Smooth muscle cell (in vitro differentiated cells): ENCODE data around the gene LYST. TPM values are rescaled to one million over a fixed set of nuclear protein-coding genes. Genes with fewer than 3 reads are reported as not detected.

Experiments used
- DNase-seq: peaks from one replicate; lab custom pipeline; 2025; ENCODE audit not compliant: unreplicated experiment; lab: John Stamatoyannopoulos, UW
- H2AFZ ChIP-seq: fragments of 200-600 bp; sonication (generic); 2 replicates; pipeline ENCODE4 v1.6.0; 2016; ENCODE audit warnings: antibody characterized with exemption, low read depth, mild to moderate bottlenecking
- H3F3A ChIP-seq: fragments of 200-600 bp; sonication (generic); 2 replicates; pipeline ENCODE4 v1.6.0; 2017; ENCODE audit warnings: antibody characterized with exemption, low read depth
- H3K27ac ChIP-seq: fragments of 200-600 bp; sonication (generic); 2 replicates; pipeline ENCODE4 v1.5.1; 2016; ENCODE audit warnings: low read depth, mild to moderate bottlenecking
- H3K27me3 ChIP-seq: fragments of 200-600 bp; sonication (generic); 2 replicates; pipeline ENCODE4 v1.6.1; 2016; ENCODE audit warnings: low read depth, mild to moderate bottlenecking
- H3K36me3 ChIP-seq: fragments of 200-600 bp; sonication (generic); 2 replicates; pipeline ENCODE4 v1.5.1; 2016; ENCODE audit warnings: low read depth
- H3K4me1 ChIP-seq: fragments of 200-600 bp; sonication (generic); 2 replicates; pipeline ENCODE4 v1.5.1; 2016; ENCODE audit warnings: low read depth
- H3K4me2 ChIP-seq: fragments of 200-600 bp; sonication (generic); 2 replicates; pipeline ENCODE4 v1.6.0; 2016; ENCODE audit warnings: mild to moderate bottlenecking
- H3K4me3 ChIP-seq: fragments of 200-600 bp; sonication (generic); 2 replicates; pipeline ENCODE4 v1.5.1; 2016; ENCODE audit warnings: mild to moderate bottlenecking
- H3K79me2 ChIP-seq: fragments of 200-600 bp; sonication (generic); 2 replicates; pipeline ENCODE4 v1.6.0; 2016; ENCODE audit warnings: low read depth, mild to moderate bottlenecking
- H3K9ac ChIP-seq: fragments of 200-600 bp; sonication (generic); 2 replicates; pipeline ENCODE4 v1.6.0; 2016; ENCODE audit warnings: low read depth
- H3K9me3 ChIP-seq: fragments of 200-600 bp; sonication (generic); replicated peaks from 2 replicates; pipeline ENCODE4 v1.5.1; 2016; ENCODE audit warnings: low read depth
- H4K20me1 ChIP-seq: fragments of 200-600 bp; sonication (generic); 2 replicates; pipeline ENCODE4 v1.6.0; 2016; ENCODE audit warnings: low read depth
- whole genome bisulfite sequencing: methylation state at CpG from one replicate; pipeline ENCODE4 v1.1.7; 2016; ENCODE audit warnings: low lambda C conversion rate; 5-methylcytosine and 5-hydroxymethylcytosine counted together
- polyA plus RNA-seq: library from polyadenylated mRNA; unstranded; fragments of >200 nt; fragmentation: Nextera tagmentation; extraction: Ambion mirVana; gene quantifications from 2 replicates; pipeline ENCODE4 v1.2.1, GENCODE V29; 2016
- total RNA-seq: library from RNA; depleted of rRNA; stranded (reverse); fragments of >200 nt; gene quantifications from 2 replicates; pipeline ENCODE4 v1.2.3, GENCODE V29; 2014
- TF ChIP-seq, protein P1 (sequence below): fragments of 200-600 bp; sonication (generic); IDR thresholded peaks from 2 replicates; pipeline ENCODE4 v1.5.1; 2017; ENCODE audit warnings: borderline replicate concordance, mild to moderate bottlenecking, antibody characterized with exemption; ENCODE audit not compliant: insufficient read depth, poor library complexity, severe bottlenecking

Gene LYST
- total and polyA plus RNA-seq, 2 experiments from 2014 or later, result 2.2 to 13.5 TPM

DNA sequence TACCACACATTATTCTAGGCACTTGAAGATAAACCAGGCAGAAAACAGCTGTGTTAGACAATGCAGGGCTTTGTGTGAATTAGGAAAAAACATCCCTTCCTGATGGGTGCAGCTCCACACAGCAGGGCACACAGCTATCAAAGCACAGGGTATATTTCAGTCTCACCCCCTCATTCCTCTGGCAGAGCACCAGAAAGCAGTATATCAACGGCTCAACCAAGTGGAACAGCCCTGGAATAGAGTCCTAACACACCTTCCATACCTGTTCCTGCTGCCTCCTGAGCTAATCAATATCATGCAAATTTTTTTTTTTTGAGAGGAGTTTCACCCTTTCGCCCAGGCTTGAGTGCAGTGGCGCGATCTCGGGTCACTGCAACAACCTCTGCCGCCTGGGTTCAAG lies 32.1 kb downstream of the LYST start:
- Histone ChIP-seq H3K4me2 (no peak overlapping the region), H3K9me3 (no peaks in the 10 kb centered on the region), H3K9ac (no peak overlapping the region), H3K36me3 (no peaks in the 10 kb centered on the region), H3K4me1 (no peaks in the 10 kb centered on the region), H3K4me3 (no peak overlapping the region), H2AFZ (no peak overlapping the region), H3K27me3 (no peaks in the 10 kb centered on the region), H3K27ac (no peak overlapping the region), H4K20me1 (peaks cover 9% of the 10 kb centered on the region), H3F3A (no peaks in the 10 kb centered on the region), H3K79me2 (no peaks in the 10 kb centered on the region)
- DNase-seq, result no peak
- 95% methylated on average over 6 of the region's 6 CpGs for WGBS
- TF ChIP-seq, protein P1, sequence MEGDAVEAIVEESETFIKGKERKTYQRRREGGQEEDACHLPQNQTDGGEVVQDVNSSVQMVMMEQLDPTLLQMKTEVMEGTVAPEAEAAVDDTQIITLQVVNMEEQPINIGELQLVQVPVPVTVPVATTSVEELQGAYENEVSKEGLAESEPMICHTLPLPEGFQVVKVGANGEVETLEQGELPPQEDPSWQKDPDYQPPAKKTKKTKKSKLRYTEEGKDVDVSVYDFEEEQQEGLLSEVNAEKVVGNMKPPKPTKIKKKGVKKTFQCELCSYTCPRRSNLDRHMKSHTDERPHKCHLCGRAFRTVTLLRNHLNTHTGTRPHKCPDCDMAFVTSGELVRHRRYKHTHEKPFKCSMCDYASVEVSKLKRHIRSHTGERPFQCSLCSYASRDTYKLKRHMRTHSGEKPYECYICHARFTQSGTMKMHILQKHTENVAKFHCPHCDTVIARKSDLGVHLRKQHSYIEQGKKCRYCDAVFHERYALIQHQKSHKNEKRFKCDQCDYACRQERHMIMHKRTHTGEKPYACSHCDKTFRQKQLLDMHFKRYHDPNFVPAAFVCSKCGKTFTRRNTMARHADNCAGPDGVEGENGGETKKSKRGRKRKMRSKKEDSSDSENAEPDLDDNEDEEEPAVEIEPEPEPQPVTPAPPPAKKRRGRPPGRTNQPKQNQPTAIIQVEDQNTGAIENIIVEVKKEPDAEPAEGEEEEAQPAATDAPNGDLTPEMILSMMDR, result no peak

DNA sequence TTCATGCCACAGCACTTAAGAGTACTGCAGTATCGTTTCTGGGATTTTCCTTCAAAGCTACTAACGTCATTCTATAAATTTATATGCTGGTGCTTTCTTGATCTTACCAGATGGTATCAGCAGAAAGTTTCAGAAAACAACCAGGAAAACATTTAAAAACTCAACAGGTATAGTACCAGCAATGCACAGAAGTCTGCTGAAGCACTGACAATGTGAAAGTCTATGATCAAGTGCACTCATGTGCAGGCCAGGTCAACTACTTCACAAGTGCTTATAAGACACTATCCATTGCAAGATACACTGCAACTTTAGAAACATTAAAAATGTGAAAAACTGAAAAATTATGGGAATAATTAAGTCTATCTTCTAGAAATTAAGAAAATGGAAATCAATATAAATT lies 34.7 kb downstream of the LYST start:
- 97% methylated on average over 2 of the region's 2 CpGs for WGBS
- Histone ChIP-seq H3F3A (no peaks in the 10 kb centered on the region), H2AFZ (no peak overlapping the region), H3K36me3 (no peaks in the 10 kb centered on the region), H3K9me3 (no peaks in the 10 kb centered on the region), H3K27ac (no peak overlapping the region), H3K4me2 (no peak overlapping the region), H3K4me3 (no peak overlapping the region), H3K9ac (no peak overlapping the region), H3K4me1 (no peaks in the 10 kb centered on the region), H3K27me3 (no peaks in the 10 kb centered on the region), H3K79me2 (no peaks in the 10 kb centered on the region), H4K20me1 (peaks cover 9% of the 10 kb centered on the region)
- TF ChIP-seq, protein P1, result no peak
- DNase-seq, result no peak

DNA sequence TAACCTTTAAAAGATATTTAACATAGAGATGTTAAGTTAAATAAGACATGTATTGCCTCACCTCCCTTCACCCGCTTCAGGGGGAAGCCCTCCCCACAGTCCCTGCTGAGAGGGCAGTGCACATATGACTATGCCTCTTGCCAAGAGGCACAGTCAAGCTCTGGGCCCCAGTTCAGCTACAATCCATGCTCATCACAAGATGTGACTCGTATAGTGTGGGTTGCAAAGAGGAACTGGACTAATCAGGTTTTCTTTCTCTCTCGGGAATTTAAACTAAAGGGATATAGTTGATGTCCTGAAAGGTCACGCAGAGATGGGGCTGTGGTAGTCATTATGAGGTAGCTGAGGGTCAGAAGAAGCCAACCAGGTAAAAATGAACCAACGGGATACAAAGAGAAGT lies 35.6 kb downstream of the LYST start:
- Histone ChIP-seq H3K4me1 (no peaks in the 10 kb centered on the region), H4K20me1 (peaks cover 9% of the 10 kb centered on the region), H3K27ac (no peak overlapping the region), H3F3A (no peaks in the 10 kb centered on the region), H3K27me3 (no peaks in the 10 kb centered on the region), H3K36me3 (no peaks in the 10 kb centered on the region), H3K9ac (no peak overlapping the region), H3K9me3 (no peaks in the 10 kb centered on the region), H3K4me2 (no peak overlapping the region), H3K4me3 (no peak overlapping the region), H2AFZ (no peak overlapping the region), H3K79me2 (no peaks in the 10 kb centered on the region)
- TF ChIP-seq, protein P1, result no peak
- WGBS, result 71% methylated on average over 5 of the region's 5 CpGs
- no peak for DNase-seq

DNA sequence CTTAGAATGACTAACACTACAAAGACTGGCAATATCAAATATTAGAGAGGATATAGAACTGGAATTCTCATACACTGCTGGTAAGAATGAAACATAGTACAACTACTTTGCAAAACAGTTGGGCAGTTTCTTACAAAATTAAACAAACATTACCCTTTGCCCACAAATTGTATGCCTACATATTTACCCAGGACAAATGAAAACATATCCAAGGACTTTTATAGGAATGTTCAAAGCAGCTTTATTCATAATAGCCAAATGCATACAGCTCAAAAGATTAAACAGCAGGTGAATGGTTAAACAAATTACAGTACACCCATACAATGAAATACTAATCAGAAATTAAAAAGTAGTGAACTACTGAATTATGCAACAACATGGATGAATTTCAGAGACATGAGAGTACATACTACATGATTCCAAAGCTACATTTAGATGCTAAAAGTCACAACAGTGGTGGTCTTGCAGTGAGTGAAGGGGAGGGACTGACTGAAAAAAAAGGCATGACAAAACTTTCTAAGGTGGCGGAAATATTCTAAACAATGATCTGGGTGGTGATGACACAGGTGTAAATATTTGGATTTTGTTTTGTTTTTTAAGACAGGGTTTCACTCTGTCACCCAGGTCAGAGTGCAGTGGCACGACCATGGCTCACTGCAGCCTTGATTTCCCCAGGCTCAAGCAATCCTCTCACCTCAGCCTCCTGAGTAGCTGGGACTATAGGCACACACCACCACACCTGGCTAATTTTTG lies 40.4 kb downstream of the LYST start:
- Histone ChIP-seq H3K36me3 (no peaks in the 10 kb centered on the region), H3K9me3 (no peaks in the 10 kb centered on the region), H3K4me3 (no peak overlapping the region), H3K27me3 (no peaks in the 10 kb centered on the region), H2AFZ (no peak overlapping the region), H4K20me1 (no peaks in the 10 kb centered on the region), H3K4me2 (no peak overlapping the region), H3F3A (peaks cover 7% of the 10 kb centered on the region), H3K27ac (no peak overlapping the region), H3K79me2 (no peaks in the 10 kb centered on the region), H3K9ac (no peak overlapping the region), H3K4me1 (peaks cover 7% of the 10 kb centered on the region)
- no peak for DNase-seq
- TF ChIP-seq, protein P1, result no peak
- WGBS, result 93% methylated on average over 2 of the region's 2 CpGs
